Liver (tissue), 9 donors: ENCODE measurements around the gene SZT2. TPM values are rescaled to one million over a fixed set of nuclear protein-coding genes. Genes with fewer than 3 reads are reported as not detected.
A peak's percentile ranks its signal among the peaks of the same experiment; 100 is the strongest.

Experiments
- DNase-seq: peaks from one replicate; pipeline ENCODE4 v3.0.0-alpha.2; 2017; ENCODE audit warnings: low spot score
- H3K27ac ChIP-seq, 2 donors: one replicate each; pipeline ENCODE4 v1.7.0; 2013; ENCODE audit warnings: inconsistent platforms in 2 of 2, low read length in 2 of 2, control low read depth in 1 of 2, low read depth in 1 of 2, mild to moderate bottlenecking in 1 of 2
- H3K27me3 ChIP-seq, 4 donors: one replicate each; pipeline versions ENCODE4 v1.6.1 to v1.7.0; 2013; ENCODE audit warnings: low read length in 3 of 4, inconsistent platforms in 1 of 4, mild to moderate bottlenecking in 1 of 4, moderate library complexity in 1 of 4; ENCODE audit not compliant: control insufficient read depth in 4 of 4, insufficient read depth in 4 of 4
- H3K36me3 ChIP-seq, 4 donors: one replicate each; pipeline versions ENCODE4 v1.6.1 to v1.7.0; 2013; ENCODE audit warnings: low read length in 3 of 4, mild to moderate bottlenecking in 3 of 4, low read depth in 1 of 4, moderate library complexity in 1 of 4; ENCODE audit not compliant: control insufficient read depth in 4 of 4, insufficient read depth in 3 of 4
- H3K4me1 ChIP-seq, 4 donors: one replicate each; pipeline versions ENCODE4 v1.6.1 to v1.7.0; 2013; ENCODE audit warnings: low read length in 3 of 4, mild to moderate bottlenecking in 3 of 4, moderate library complexity in 1 of 4; ENCODE audit not compliant: control insufficient read depth in 4 of 4, insufficient read depth in 4 of 4
- H3K4me3 ChIP-seq, 3 donors: one replicate each; pipeline versions ENCODE4 v1.6.1 to v1.7.0; 2013; ENCODE audit warnings: low read length in 3 of 3, control low read depth in 1 of 3, low read depth in 1 of 3, mild to moderate bottlenecking in 1 of 3
- H3K9ac ChIP-seq, 2 donors: one replicate each; pipeline ENCODE4 v1.7.0; 2013; ENCODE audit warnings: low read length in 2 of 2, mild to moderate bottlenecking in 2 of 2, moderate library complexity in 2 of 2, control low read depth in 1 of 2, low read depth in 1 of 2
- H3K9me3 ChIP-seq, 4 donors: one replicate each; pipeline versions ENCODE4 v1.6.1 to v1.7.0; 2013; ENCODE audit warnings: low read length in 3 of 4; ENCODE audit not compliant: control insufficient read depth in 4 of 4
- FOXA1 ChIP-seq: IDR thresholded peaks from 2 replicates; pipeline ENCODE4 v1.6.1; 2016; ENCODE audit warnings: antibody characterized with exemption
- FOXA2 ChIP-seq: IDR thresholded peaks from 2 replicates; pipeline ENCODE4 v1.6.1; 2016; ENCODE audit warnings: antibody characterized with exemption
- GABPA ChIP-seq, 2 donors: IDR thresholded peaks in 1 of 2; conservative IDR thresholded peaks in 1 of 2; 2 replicates each; pipeline ENCODE4 v1.6.1; 2016; ENCODE audit warnings: antibody characterized with exemption in 2 of 2, mild to moderate bottlenecking in 1 of 2, moderate library complexity in 1 of 2
- JUND ChIP-seq, 2 donors: IDR thresholded peaks; 2 replicates each; pipeline ENCODE4 v1.6.1; 2016; ENCODE audit warnings: antibody characterized with exemption in 2 of 2
- MAX ChIP-seq: IDR thresholded peaks from 2 replicates; pipeline ENCODE4 v1.6.1; 2016; ENCODE audit warnings: antibody characterized with exemption
- NR2F2 ChIP-seq: IDR thresholded peaks from 2 replicates; pipeline ENCODE4 v1.6.1; 2016; ENCODE audit warnings: antibody characterized with exemption
- REST ChIP-seq: IDR thresholded peaks from 2 replicates; pipeline ENCODE4 v1.6.1; 2016; ENCODE audit warnings: antibody characterized with exemption, mild to moderate bottlenecking
- RXRA ChIP-seq, 2 donors: IDR thresholded peaks; 2 replicates each; pipeline ENCODE4 v1.6.1; 2017 to 2018; ENCODE audit warnings: antibody characterized with exemption in 2 of 2, mild to moderate bottlenecking in 1 of 2
- SP1 ChIP-seq: IDR thresholded peaks from 2 replicates; pipeline ENCODE4 v1.6.1; 2018; ENCODE audit warnings: antibody characterized with exemption, mild to moderate bottlenecking
- TAF1 ChIP-seq: conservative IDR thresholded peaks from 2 replicates; pipeline ENCODE4 v1.6.1; 2016; ENCODE audit warnings: antibody characterized with exemption, mild to moderate bottlenecking
- YY1 ChIP-seq: IDR thresholded peaks from 2 replicates; pipeline ENCODE4 v1.6.1; 2016; ENCODE audit warnings: antibody characterized with exemption, mild to moderate bottlenecking
- ZBTB33 ChIP-seq: IDR thresholded peaks from 2 replicates; pipeline ENCODE4 v1.6.1; 2016; ENCODE audit warnings: antibody characterized with exemption
- WGBS: extraction: QIAGEN DNeasy Blood & Tissue Kit; methylation state at CpG from one replicate; pipeline ENCODE4 v1.1.7; 2013; 5-methylcytosine and 5-hydroxymethylcytosine counted together
- polyA plus RNA-seq, 2 donors: library from polyadenylated mRNA; stranded (reverse) in 1 of 2; unstranded in 1 of 2; fragments of 200-250 nt in 1 of 2; fragments of >200 nt in 1 of 2; fragmentation: Nextera tagmentation in 1 of 2; extraction: Ambion mirVana in 1 of 2; gene quantifications; one replicate each; pipeline versions ENCODE4 v1.2.1 to v1.2.3, GENCODE V29; 2013 to 2015
- total RNA-seq, 2 donors: library from RNA; depleted of rRNA; stranded (reverse); fragments of >200 nt; gene quantifications; one replicate each; pipeline ENCODE4 v1.2.3, GENCODE V29; 2014
- donor health status: healthy.
- donor health status: healthy.
- donor health status: healthy.
- donor health status: healthy.
- donor health status: healthy.

The SZT2 gene
- total and polyA plus RNA-seq, 4 donors, result 4.8 to 31.0 (median 11.9) TPM

- no peak for TF ChIP-seq MAX
- TF ChIP-seq GABPA (IDR thresholded peaks at IDR 0.05 in 1 of 2, conservative IDR thresholded peaks at IDR 0.05 in 1 of 2), result no peak
- no peak for TF ChIP-seq JUND (IDR thresholded peaks at IDR 0.05)
- no peak for TF ChIP-seq REST
- no peak for TF ChIP-seq SP1
- no peak for TF ChIP-seq FOXA2
- no peak for TF ChIP-seq YY1
- Histone ChIP-seq H3K9me3 (no peaks in the 10 kb centered on the region), H3K4me3 (no peak overlapping the region), H3K27me3 (no peaks in the 10 kb centered on the region), H3K36me3 (peaks cover 6 to 73% (median 46%) of the 10 kb centered on the region in 4 donors), H3K27ac (no peak overlapping the region), H3K9ac (no peak overlapping the region), H3K4me1 (peaks cover 0 to 6% (median 0%) of the 10 kb centered on the region in 4 donors)
- WGBS, result 97% methylated on average over 7 of the region's 7 CpGs
- no peak for DNase-seq
Observed at GRCh38 chr1:43434256-43434655, 44.6 kb downstream of the SZT2 start.

GRCh38 chr1:43435146-43436145 is 45.7 kb downstream of the SZT2 start:
- peaks cover 7 to 69% (median 41%) of the 10 kb centered on the region in 4 donors for H3K36me3 ChIP-seq
- WGBS, result 77% methylated on average over 14 of the region's 14 CpGs
- H3K4me1 ChIP-seq, result peaks cover 0 to 6% (median 0%) of the 10 kb centered on the region in 4 donors
- no peak overlapping the region for H3K4me3 ChIP-seq
- H3K9me3 ChIP-seq, result no peaks in the 10 kb centered on the region
- H3K27me3 ChIP-seq, result no peaks in the 10 kb centered on the region
- peak overlapping the region; percentile 11 to 34 for H3K27ac ChIP-seq
- no peak for TF ChIP-seq NR2F2
- no peak for TF ChIP-seq YY1
- TF ChIP-seq JUND (IDR thresholded peaks at IDR 0.05), result no peak
- TF ChIP-seq REST, result no peak
- TF ChIP-seq ZBTB33, result no peak
- no peak for TF ChIP-seq SP1
- TF ChIP-seq MAX, result no peak
- TF ChIP-seq RXRA (IDR thresholded peaks at IDR 0.05), result no peak
- no peak for TF ChIP-seq FOXA1
- no peak for TF ChIP-seq TAF1
- no peak overlapping the region for H3K9ac ChIP-seq
- no peak for DNase-seq
